ENCODE measurements around the gene AMFR. TPM values are rescaled to one million over a fixed set of nuclear protein-coding genes. Genes with fewer than 3 reads are reported as not detected.

The AMFR gene
- total and polyA plus RNA-seq, 2 of the 13 experiments (the other 11 are each of a cell fraction or from before 2014, with no cell fraction given): 52.9 to 108 TPM

- H4K20me1 ChIP-seq (ENCODE audit: insufficient read depth, low read length): no peaks in the 10 kb centered on the region
- TF ChIP-seq KDM5A (IDR thresholded peaks at IDR 0.05; ENCODE audit: borderline replicate concordance, low read length) (no peak), ZNF260 (CRISPR knock-in tag; IDR thresholded peaks at IDR 0.05; ENCODE audit: borderline replicate concordance, low read depth) (no peak), ZNF788 (CRISPR knock-in tag; IDR thresholded peaks at IDR 0.05; ENCODE audit: borderline replicate concordance) (no peak), TSC22D2 (CRISPR knock-in tag; IDR thresholded peaks at IDR 0.05; ENCODE audit: borderline replicate concordance) (no peak), BHLHE40 (IDR thresholded peaks at IDR 0.05; ENCODE audit: low read length) (no peak), ARID2 (CRISPR knock-in tag; IDR thresholded peaks at IDR 0.05; ENCODE audit: borderline replicate concordance) (no peak), ASH2L (IDR thresholded peaks at IDR 0.05; ENCODE audit: insufficient read length, low read depth, low read length) (no peak)
- TF ChIP-seq, protein P1, sequence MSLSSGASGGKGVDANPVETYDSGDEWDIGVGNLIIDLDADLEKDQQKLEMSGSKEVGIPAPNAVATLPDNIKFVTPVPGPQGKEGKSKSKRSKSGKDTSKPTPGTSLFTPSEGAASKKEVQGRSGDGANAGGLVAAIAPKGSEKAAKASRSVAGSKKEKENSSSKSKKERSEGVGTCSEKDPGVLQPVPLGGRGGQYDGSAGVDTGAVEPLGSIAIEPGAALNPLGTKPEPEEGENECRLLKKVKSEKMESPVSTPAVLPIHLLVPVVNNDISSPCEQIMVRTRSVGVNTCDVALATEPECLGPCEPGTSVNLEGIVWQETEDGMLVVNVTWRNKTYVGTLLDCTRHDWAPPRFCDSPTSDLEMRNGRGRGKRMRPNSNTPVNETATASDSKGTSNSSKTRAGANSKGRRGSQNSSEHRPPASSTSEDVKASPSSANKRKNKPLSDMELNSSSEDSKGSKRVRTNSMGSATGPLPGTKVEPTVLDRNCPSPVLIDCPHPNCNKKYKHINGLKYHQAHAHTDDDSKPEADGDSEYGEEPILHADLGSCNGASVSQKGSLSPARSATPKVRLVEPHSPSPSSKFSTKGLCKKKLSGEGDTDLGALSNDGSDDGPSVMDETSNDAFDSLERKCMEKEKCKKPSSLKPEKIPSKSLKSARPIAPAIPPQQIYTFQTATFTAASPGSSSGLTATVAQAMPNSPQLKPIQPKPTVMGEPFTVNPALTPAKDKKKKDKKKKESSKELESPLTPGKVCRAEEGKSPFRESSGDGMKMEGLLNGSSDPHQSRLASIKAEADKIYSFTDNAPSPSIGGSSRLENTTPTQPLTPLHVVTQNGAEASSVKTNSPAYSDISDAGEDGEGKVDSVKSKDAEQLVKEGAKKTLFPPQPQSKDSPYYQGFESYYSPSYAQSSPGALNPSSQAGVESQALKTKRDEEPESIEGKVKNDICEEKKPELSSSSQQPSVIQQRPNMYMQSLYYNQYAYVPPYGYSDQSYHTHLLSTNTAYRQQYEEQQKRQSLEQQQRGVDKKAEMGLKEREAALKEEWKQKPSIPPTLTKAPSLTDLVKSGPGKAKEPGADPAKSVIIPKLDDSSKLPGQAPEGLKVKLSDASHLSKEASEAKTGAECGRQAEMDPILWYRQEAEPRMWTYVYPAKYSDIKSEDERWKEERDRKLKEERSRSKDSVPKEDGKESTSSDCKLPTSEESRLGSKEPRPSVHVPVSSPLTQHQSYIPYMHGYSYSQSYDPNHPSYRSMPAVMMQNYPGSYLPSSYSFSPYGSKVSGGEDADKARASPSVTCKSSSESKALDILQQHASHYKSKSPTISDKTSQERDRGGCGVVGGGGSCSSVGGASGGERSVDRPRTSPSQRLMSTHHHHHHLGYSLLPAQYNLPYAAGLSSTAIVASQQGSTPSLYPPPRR (CRISPR knock-in tag; IDR thresholded peaks at IDR 0.05; ENCODE audit: borderline replicate concordance): no peak
- H3K79me2 ChIP-seq (ENCODE audit: insufficient read depth, low read length): no peaks in the 10 kb centered on the region
- no peaks in the 10 kb centered on the region for H3K27me3 ChIP-seq (ENCODE audit: control insufficient read depth in 1 of 2, insufficient read depth in 2 of 2, low read length in 2 of 2)
- BruUV-seq (replicated peaks): no TSS peak
- intact Hi-C loops (cut with micrococcal nuclease; ENCODE audit: unreplicated experiment): loop anchor here (5.0 kb wide), 1 partner anchor 68 kb away; the partner anchor contains the start of genes NUDT21 and OGFOD1
- WGBS (ENCODE audit: low lambda C conversion rate): 91% methylated on average over 4 of the region's 4 CpGs
- FAIRE-seq: no peak
- no peak overlapping the region for H2AFZ ChIP-seq (ENCODE audit: low read length)
- peaks cover 29% of the 10 kb centered on the region for H3K4me1 ChIP-seq (ENCODE audit: insufficient read depth, low read length)
- no peak for ATAC-seq
- no peak overlapping the region for H3K4me2 ChIP-seq (ENCODE audit: low read depth, low read length)
- peaks cover 21 to 79% of the 10 kb centered on the region in 2 experiments for H3K36me3 ChIP-seq (replicated peaks in 1 of 2; ENCODE audit: control insufficient read depth in 1 of 2, insufficient read depth in 2 of 2, low read length in 2 of 2)
- ChIA-PET POLR2A (no interaction called here), CTCF (ENCODE audit: low intra/inter-chr PET ratio, low total read pairs) (no interaction called here)
- H3K27ac ChIP-seq (ENCODE audit: extremely low read length, insufficient read depth, low read length): no peak overlapping the region
- DNase-seq (ENCODE audit: low spot score): no peak
- in situ Hi-C loops (cut with HindIII; ENCODE audit: extremely low pct_ligation_motif_present, low pct_unique_long_range_greater_than_20kb): no loop called here
- no peak overlapping the region for H3K9ac ChIP-seq (ENCODE audit: insufficient read depth, low read depth, low read length)
- no peak overlapping the region for H3K4me3 ChIP-seq (replicated peaks in 1 of 3; ENCODE audit: insufficient read depth in 1 of 3, low read depth in 2 of 3, low read length in 3 of 3)
- H3K9me3 ChIP-seq (ENCODE audit: low read length): peaks cover 13% of the 10 kb centered on the region
Observed at GRCh38 chr16:56384074-56384721, 41.1 kb downstream of the AMFR start.
